Measurements from ENCODE around the gene RAB4A. TPM values are rescaled to one million over a fixed set of nuclear protein-coding genes. Genes with fewer than 3 reads are reported as not detected.
"Not testable (repeated sequence)": the region's sequence is repeated elsewhere in the genome, so short reads cannot be mapped to it uniquely, and the experiment has no call there.

RAB4A gene
- total RNA-seq, 1 donor from 2014 or later = 29.3 TPM

DNA sequence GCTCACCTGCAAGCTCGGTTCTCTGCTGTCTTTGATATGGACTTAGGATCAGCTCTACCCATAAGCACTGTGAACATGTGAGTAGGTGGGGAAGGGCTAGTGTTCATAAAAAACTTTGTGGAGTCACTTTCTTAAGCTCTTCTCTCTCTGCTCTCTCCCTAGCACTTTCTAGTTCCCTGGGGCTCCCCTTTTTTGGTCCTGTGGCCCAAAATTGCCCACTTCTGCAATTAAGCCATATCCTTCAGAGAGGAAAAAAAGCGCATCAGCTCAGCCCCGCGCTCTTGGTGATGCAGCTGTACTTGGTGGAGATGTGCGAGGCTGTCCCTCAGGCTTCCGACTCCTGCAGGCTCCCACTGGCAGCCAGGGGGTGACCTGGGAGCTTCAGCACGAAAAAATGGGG lies 48.6 kb downstream of the RAB4A start:
- Mint-ChIP-seq H3K4me1 (ENCODE audit: low read depth) (peaks cover 4% of the 10 kb centered on the region), H3K27me3 (ENCODE audit: insufficient read depth) (no peaks in the 10 kb centered on the region), H3K36me3 (ENCODE audit: low read depth) (peaks cover 30% of the 10 kb centered on the region), H3K27ac (no peak overlapping the region), H3K4me3 (no peak overlapping the region), H3K9me3 (no peaks in the 10 kb centered on the region)
- DNase-seq (ENCODE audit: low spot score) = no peak
- intact Hi-C loops (cut with micrococcal nuclease) = no loop called here

DNA sequence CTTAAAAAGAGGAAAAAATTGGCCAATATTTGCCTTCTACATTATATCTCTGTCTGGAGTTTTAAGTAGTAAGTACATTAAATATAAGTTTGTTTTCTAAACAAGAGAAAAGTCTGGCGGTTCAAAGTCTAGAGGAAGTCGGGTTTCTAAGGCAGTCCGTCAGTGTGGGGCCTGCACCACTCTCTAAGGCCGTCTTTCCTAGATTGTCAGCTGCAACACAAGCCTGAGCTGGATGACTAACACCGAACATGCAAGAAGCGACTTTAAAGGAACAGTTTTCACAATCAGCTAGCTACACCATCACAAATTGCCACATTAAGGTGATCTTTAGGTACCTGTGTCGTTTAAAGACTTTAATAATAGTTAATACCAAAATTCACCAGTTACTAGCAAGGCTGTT lies 52.3 kb downstream of the RAB4A start:
- no peak for DNase-seq (ENCODE audit: low spot score)
- intact Hi-C loops (cut with micrococcal nuclease) = no loop called here
- Mint-ChIP-seq H3K36me3 (ENCODE audit: low read depth) (peaks cover 52% of the 10 kb centered on the region), H3K9me3 (no peaks in the 10 kb centered on the region), H3K27me3 (ENCODE audit: insufficient read depth) (no peaks in the 10 kb centered on the region), H3K4me1 (ENCODE audit: low read depth) (peaks cover 31% of the 10 kb centered on the region), H3K27ac (no peak overlapping the region), H3K4me3 (no peak overlapping the region)

- no peak for DNase-seq (ENCODE audit: low spot score)
- intact Hi-C loops (cut with micrococcal nuclease) = loop anchor here (2.0 kb wide), 1 partner anchor 15 kb away; no protein-coding TSS in a partner anchor
- Mint-ChIP-seq H3K4me3 (no peak overlapping the region), H3K27me3 (ENCODE audit: insufficient read depth) (no peaks in the 10 kb centered on the region), H3K9me3 (no peaks in the 10 kb centered on the region), H3K4me1 (ENCODE audit: low read depth) (peaks cover 36% of the 10 kb centered on the region), H3K27ac (no peak overlapping the region), H3K36me3 (ENCODE audit: low read depth) (peaks cover 49% of the 10 kb centered on the region)
Observed at GRCh38 chr1:229323885-229324553, 53.1 kb downstream of the RAB4A start.

- H3K36me3 Mint-ChIP-seq (ENCODE audit: low read depth) = peaks cover 40% of the 10 kb centered on the region
- intact Hi-C loops (cut with micrococcal nuclease) = loop anchor here (2.0 kb wide), 1 partner anchor 13 kb away; no protein-coding TSS in a partner anchor
Observed at GRCh38 chr1:229325401-229325800, 54.5 kb downstream of the RAB4A start.

DNA sequence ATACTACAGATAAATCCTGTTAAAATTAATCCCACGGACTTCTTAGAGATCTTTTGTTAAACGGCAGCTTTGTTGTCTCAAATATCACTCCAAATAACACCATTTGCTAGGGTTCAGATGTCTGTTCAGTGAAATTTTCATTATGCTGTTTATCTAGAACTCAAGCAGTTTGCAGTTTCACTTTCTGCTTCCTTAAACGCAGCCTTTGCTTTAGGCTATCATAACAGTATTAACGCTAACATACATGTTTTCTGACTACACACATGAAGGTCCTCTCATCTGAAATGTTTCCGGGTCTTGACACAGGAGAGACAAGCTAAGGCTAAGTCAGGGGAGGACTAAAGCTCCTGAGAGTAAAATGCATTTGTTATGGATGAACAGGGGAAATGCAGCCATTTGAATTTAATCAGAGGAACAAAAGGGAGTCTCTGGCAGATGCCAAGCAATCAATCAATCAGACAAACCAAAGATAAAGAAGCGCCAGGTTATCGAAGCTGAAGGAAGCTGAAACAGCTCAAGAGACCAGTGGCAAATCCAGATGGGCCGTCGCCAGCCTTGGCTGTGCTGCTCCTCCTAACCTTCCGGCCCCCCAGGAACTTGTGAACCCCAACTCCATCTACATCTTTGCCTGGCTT lies 55.1 kb downstream of the RAB4A start:
- H3K4me1 Mint-ChIP-seq (ENCODE audit: low read depth) = peaks cover 39% of the 10 kb centered on the region

More at GRCh38 chr1:229325401-229325800, 54.5 kb downstream of the RAB4A start:
- Mint-ChIP-seq H3K27me3 (ENCODE audit: insufficient read depth) (no peaks in the 10 kb centered on the region), H3K27ac (peak overlapping the region; percentile 67), H3K4me1 (ENCODE audit: low read depth) (peaks cover 39% of the 10 kb centered on the region), H3K4me3 (peak overlapping the region; percentile 15), H3K9me3 (no peaks in the 10 kb centered on the region)
- DNase-seq (ENCODE audit: low spot score) = no peak

GRCh38 chr1:229326601-229327000 lies 55.7 kb downstream of the RAB4A start:
- peak overlapping the region; percentile 67 for H3K27ac Mint-ChIP-seq
- H3K27me3 Mint-ChIP-seq (ENCODE audit: insufficient read depth) = no peaks in the 10 kb centered on the region
- H3K4me3 Mint-ChIP-seq = peak overlapping the region; percentile 10
- intact Hi-C loops (cut with micrococcal nuclease) = no loop called here
- H3K4me1 Mint-ChIP-seq (ENCODE audit: low read depth) = peaks cover 39% of the 10 kb centered on the region
- no peak for DNase-seq (ENCODE audit: low spot score)
- H3K9me3 Mint-ChIP-seq = no peaks in the 10 kb centered on the region
- H3K36me3 Mint-ChIP-seq (ENCODE audit: low read depth) = peaks cover 40% of the 10 kb centered on the region

More for the DNA sequence above, 55.1 kb downstream of the RAB4A start:
- no peak for DNase-seq (ENCODE audit: low spot score)
- Mint-ChIP-seq H3K9me3 (no peaks in the 10 kb centered on the region), H3K27me3 (ENCODE audit: insufficient read depth) (no peaks in the 10 kb centered on the region), H3K4me3 (peak overlapping the region; percentile 10), H3K36me3 (ENCODE audit: low read depth) (peaks cover 40% of the 10 kb centered on the region), H3K27ac (peak overlapping the region; percentile 67)
- intact Hi-C loops (cut with micrococcal nuclease) = loop anchor here (2.0 kb wide), 1 partner anchor 13 kb away; no protein-coding TSS in a partner anchor

DNA sequence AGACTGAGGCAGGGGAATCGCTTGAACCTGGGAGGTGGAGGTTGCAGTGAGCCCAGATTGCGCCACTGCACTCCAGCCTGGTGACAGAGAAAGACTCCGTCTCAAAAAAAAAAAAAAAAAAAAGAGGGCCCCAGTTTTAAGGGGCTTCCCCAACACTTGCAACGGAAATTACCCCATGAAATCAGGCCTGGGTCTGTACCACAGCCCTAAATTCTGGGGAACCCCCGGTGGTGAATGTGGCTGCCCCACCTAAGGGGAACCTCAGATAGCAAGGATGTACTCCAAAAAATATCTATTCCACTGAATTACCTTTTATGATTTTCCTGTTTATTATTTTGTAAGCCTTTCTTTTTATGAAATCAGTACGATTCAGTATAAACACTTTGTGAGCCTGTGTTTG lies 56.9 kb downstream of the RAB4A start:
- intact Hi-C loops (cut with micrococcal nuclease); H3K27me3 Mint-ChIP-seq (ENCODE audit: insufficient read depth); DNase-seq (ENCODE audit: low spot score); H3K4me3 Mint-ChIP-seq; H3K9me3 Mint-ChIP-seq: not testable (repeated sequence)
- H3K36me3 Mint-ChIP-seq (ENCODE audit: low read depth) = peaks cover 34% of the 10 kb centered on the region
- H3K4me1 Mint-ChIP-seq (ENCODE audit: low read depth) = peaks cover 39% of the 10 kb centered on the region
- H3K27ac Mint-ChIP-seq = peak overlapping the region; percentile 29

DNA sequence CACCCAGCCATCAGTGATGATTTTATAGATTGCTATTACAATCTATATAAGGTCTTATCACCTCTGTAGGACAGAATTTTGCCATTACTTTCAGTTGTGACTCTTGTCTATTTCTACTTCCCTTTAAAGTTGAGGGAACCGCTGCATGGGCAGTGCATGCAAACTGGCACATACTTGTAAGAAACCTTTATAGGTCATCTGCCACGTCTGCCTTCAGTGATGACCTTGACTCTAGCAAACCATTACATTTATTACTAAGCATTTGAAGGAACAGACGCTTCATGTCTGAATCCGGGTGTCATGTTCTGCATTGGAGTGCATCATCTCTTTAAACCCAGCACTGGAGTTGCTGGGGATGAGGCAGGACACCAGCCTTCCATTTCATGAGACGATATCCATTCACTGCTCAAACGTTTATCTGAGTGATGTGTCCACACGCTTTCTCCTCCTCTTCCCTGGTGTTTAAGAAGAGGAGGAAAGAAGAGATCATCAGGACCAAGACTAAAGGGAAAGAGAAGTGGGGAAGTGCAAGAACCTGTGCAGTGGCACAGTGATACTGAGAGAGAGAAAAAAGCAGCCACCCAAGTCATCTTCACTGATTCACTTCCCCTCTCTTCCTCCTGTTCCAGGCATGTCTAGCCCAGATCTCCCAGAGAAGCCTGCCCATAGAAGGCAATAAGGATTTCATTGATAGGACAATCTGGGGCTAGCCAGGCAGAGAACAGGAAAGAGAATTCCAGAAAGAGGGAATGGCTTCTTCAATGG lies 57.9 kb downstream of the RAB4A start:
- Mint-ChIP-seq H3K9me3 (no peaks in the 10 kb centered on the region), H3K4me3 (no peak overlapping the region)

GRCh38 chr1:229334269-229334668 lies 63.4 kb downstream of the RAB4A start:
- DNase-seq (ENCODE audit: low spot score) = no peak
- peaks cover 32% of the 10 kb centered on the region for H3K4me1 Mint-ChIP-seq (ENCODE audit: low read depth)
- no peak overlapping the region for H3K4me3 Mint-ChIP-seq
- H3K9me3 Mint-ChIP-seq = peaks cover 8% of the 10 kb centered on the region
- H3K36me3 Mint-ChIP-seq (ENCODE audit: low read depth) = peaks cover 18% of the 10 kb centered on the region
- no peak overlapping the region for H3K27ac Mint-ChIP-seq
- intact Hi-C loops (cut with micrococcal nuclease) = no loop called here
- H3K27me3 Mint-ChIP-seq (ENCODE audit: insufficient read depth) = no peaks in the 10 kb centered on the region

More for the DNA sequence above, 57.9 kb downstream of the RAB4A start:
- intact Hi-C loops (cut with micrococcal nuclease) = no loop called here
- no peak overlapping the region for H3K27ac Mint-ChIP-seq
- H3K4me1 Mint-ChIP-seq (ENCODE audit: low read depth) = peaks cover 39% of the 10 kb centered on the region
- DNase-seq (ENCODE audit: low spot score) = no peak
- no peaks in the 10 kb centered on the region for H3K27me3 Mint-ChIP-seq (ENCODE audit: insufficient read depth)
- H3K36me3 Mint-ChIP-seq (ENCODE audit: low read depth) = peaks cover 30% of the 10 kb centered on the region

DNA sequence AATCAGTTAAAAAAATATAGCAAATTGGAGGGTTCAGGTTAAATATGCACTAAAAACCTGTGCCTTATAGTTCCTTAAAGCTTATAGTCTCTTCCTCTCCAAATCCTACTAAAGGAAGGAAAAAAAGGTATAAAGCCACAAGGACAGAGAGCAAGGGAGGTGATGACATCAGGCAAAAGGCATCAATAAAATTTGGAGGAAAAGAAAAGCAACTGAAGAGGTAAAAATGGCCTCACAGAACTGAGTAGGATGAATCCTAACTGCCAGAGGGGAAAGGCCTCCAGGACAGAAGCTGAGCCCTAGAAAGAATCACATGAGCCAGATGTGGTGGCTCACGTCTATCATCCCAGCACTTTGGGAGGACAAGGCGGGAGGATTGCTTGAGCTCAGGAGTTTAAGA lies 63.8 kb downstream of the RAB4A start:
- Mint-ChIP-seq H3K4me3 (no peak overlapping the region), H3K27me3 (ENCODE audit: insufficient read depth) (no peaks in the 10 kb centered on the region), H3K36me3 (ENCODE audit: low read depth) (peaks cover 22% of the 10 kb centered on the region), H3K4me1 (ENCODE audit: low read depth) (peaks cover 35% of the 10 kb centered on the region), H3K9me3 (peaks cover 8% of the 10 kb centered on the region), H3K27ac (no peak overlapping the region)
- DNase-seq (ENCODE audit: low spot score) = no peak
- intact Hi-C loops (cut with micrococcal nuclease) = no loop called here

DNA sequence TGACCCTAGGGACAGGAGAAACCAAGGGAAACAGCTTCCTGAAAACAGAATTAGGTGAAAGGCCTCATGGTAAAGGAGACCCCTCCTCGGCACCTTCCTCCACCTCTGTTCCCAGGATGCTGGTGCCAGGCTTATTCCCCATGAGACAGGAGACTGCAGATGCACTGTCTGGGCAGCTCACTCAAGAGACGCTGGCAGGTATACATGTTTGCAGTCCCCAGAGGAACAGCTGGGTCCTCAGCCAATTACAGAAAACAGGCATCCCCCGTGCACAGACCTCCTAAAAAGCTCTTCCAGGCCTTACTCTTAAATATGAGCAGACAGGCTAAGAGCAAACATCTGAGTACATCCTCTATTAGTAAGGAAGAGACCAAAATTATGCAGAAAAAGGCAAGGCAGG lies 65.4 kb downstream of the RAB4A start:
- no peak overlapping the region for H3K4me3 Mint-ChIP-seq
- peaks cover 46% of the 10 kb centered on the region for H3K4me1 Mint-ChIP-seq (ENCODE audit: low read depth)
- no peak overlapping the region for H3K27ac Mint-ChIP-seq
- no peaks in the 10 kb centered on the region for H3K27me3 Mint-ChIP-seq (ENCODE audit: insufficient read depth)
- intact Hi-C loops (cut with micrococcal nuclease) = no loop called here
- peaks cover 24% of the 10 kb centered on the region for H3K36me3 Mint-ChIP-seq (ENCODE audit: low read depth)
- H3K9me3 Mint-ChIP-seq = peaks cover 8% of the 10 kb centered on the region
- DNase-seq (ENCODE audit: low spot score) = no peak

DNA sequence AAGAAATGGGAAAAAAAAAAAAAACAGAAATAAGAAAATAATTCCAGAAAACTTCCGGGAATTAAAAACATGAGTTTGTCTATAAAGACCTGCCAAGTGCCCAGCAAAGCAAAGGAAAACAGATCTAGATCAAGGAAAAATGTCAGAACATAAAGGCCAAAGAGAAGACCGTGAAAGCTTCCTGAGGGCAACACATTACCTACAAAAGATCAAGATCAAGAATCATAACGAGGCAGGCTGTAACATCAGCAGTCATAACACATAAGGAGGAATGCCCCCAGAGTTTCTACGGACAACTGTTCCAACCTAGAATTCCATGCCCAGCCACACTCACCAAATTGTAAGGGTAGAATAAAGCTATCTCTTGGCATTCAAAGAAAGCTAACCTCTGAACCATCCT lies 68.2 kb downstream of the RAB4A start:
- H3K27ac Mint-ChIP-seq = peak overlapping the region; percentile 67
- no peaks in the 10 kb centered on the region for H3K27me3 Mint-ChIP-seq (ENCODE audit: insufficient read depth)
- peaks cover 7% of the 10 kb centered on the region for H3K9me3 Mint-ChIP-seq
- peak overlapping the region; percentile 89 for H3K4me3 Mint-ChIP-seq
- H3K4me1 Mint-ChIP-seq (ENCODE audit: low read depth) = peaks cover 57% of the 10 kb centered on the region
- no peak for DNase-seq (ENCODE audit: low spot score)
- intact Hi-C loops (cut with micrococcal nuclease) = loop anchor here (1.0 to 2.0 kb wide), 2 partner anchors 14 to 102 kb away; no protein-coding TSS in a partner anchor
- H3K36me3 Mint-ChIP-seq (ENCODE audit: low read depth) = peaks cover 24% of the 10 kb centered on the region

DNA sequence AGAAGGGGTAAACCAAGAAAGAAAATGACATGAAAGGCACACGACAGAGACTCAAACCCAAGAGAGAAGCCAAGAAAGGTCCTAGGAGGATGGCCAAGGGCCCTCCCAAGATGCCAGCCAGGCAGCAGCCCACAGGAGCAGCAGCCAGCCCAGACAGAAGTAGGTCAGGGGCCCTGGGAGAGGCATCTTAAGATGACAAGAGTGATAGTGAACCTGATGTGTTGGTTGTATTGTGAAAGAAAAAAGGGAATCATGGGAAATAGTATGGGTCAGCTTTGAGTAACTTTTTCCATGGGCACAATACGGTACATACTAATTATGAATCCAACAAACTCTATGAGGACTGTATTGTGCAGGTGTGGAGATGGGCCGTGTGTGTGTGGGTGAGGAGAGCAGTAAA lies 68.6 kb downstream of the RAB4A start:
- peaks cover 57% of the 10 kb centered on the region for H3K4me1 Mint-ChIP-seq (ENCODE audit: low read depth)
- H3K27ac Mint-ChIP-seq = peak overlapping the region; percentile 67
- H3K27me3 Mint-ChIP-seq (ENCODE audit: insufficient read depth) = peaks cover 2% of the 10 kb centered on the region
- H3K9me3 Mint-ChIP-seq = peaks cover 4% of the 10 kb centered on the region
- peaks cover 21% of the 10 kb centered on the region for H3K36me3 Mint-ChIP-seq (ENCODE audit: low read depth)
- peak overlapping the region; percentile 89 for H3K4me3 Mint-ChIP-seq
- no peak for DNase-seq (ENCODE audit: low spot score)
- intact Hi-C loops (cut with micrococcal nuclease) = loop anchor here (1.0 to 2.0 kb wide), 2 partner anchors 15 to 102 kb away; no protein-coding TSS in a partner anchor
